ES-I3 (cell line): ENCODE results near the gene FIP1L1.
A peak's percentile ranks its signal among the peaks of the same experiment; 100 is the strongest.

Experiments used
- H3K36me3 ChIP-seq: 2 replicates; pipeline ENCODE4 v1.6.1; 2013; ENCODE audit warnings: mild to moderate bottlenecking, low read length, control low read depth, moderate library complexity; ENCODE audit not compliant: insufficient read depth
- H3K4me1 ChIP-seq: 2 replicates; pipeline ENCODE4 v1.6.1; 2013; ENCODE audit warnings: mild to moderate bottlenecking, control low read depth, low read length; ENCODE audit not compliant: insufficient read depth
- H3K9ac ChIP-seq: 2 replicates; pipeline ENCODE4 v1.6.1; 2013; ENCODE audit warnings: low read depth, mild to moderate bottlenecking, low read length, moderate library complexity
- H3K9me3 ChIP-seq: 2 replicates; pipeline ENCODE4 v1.6.1; 2013; ENCODE audit warnings: mild to moderate bottlenecking, low read length, moderate library complexity; ENCODE audit not compliant: control insufficient read depth, insufficient read depth

Gene FIP1L1

GRCh38 chr4:53476232-53477037 lies 99.0 kb downstream of the FIP1L1 start:
- no peak overlapping the region for H3K9ac ChIP-seq
- peaks cover 3% of the 10 kb centered on the region; the same call in 1 of the 2 replicates for H3K36me3 ChIP-seq
- peaks cover 29% of the 10 kb centered on the region for H3K4me1 ChIP-seq
- H3K9me3 ChIP-seq = no peaks in the 10 kb centered on the region

GRCh38 chr4:53477038-53477565 lies 99.7 kb downstream of the FIP1L1 start:
- Histone ChIP-seq H3K9ac (peak overlapping the region; percentile 7; the same call in 1 of the 2 replicates), H3K9me3 (no peaks in the 10 kb centered on the region), H3K4me1 (peaks cover 29% of the 10 kb centered on the region), H3K36me3 (peaks cover 3% of the 10 kb centered on the region; the same call in 1 of the 2 replicates)

- Histone ChIP-seq H3K9ac (no peak overlapping the region), H3K9me3 (no peaks in the 10 kb centered on the region), H3K4me1 (peaks cover 29% of the 10 kb centered on the region), H3K36me3 (peaks cover 3% of the 10 kb centered on the region; the same call in 1 of the 2 replicates)
Observed at GRCh38 chr4:53477636-53478035, 100.2 kb downstream of the FIP1L1 start.

GRCh38 chr4:53478671-53479456 lies 101.4 kb downstream of the FIP1L1 start:
- no peak overlapping the region for H3K9ac ChIP-seq
- peaks cover 3% of the 10 kb centered on the region; the same call in 1 of the 2 replicates for H3K36me3 ChIP-seq
- H3K9me3 ChIP-seq = no peaks in the 10 kb centered on the region
- peaks cover 29% of the 10 kb centered on the region for H3K4me1 ChIP-seq

GRCh38 chr4:53479736-53480525 lies 102.5 kb downstream of the FIP1L1 start:
- Histone ChIP-seq H3K4me1 (peaks cover 29% of the 10 kb centered on the region), H3K9me3 (no peaks in the 10 kb centered on the region)

GRCh38 chr4:53480909-53481308 lies 103.5 kb downstream of the FIP1L1 start:
- H3K36me3 ChIP-seq = no peaks in the 10 kb centered on the region
- no peaks in the 10 kb centered on the region for H3K9me3 ChIP-seq
- no peak overlapping the region for H3K9ac ChIP-seq
- H3K4me1 ChIP-seq = peaks cover 25% of the 10 kb centered on the region

More at GRCh38 chr4:53479736-53480525, 102.5 kb downstream of the FIP1L1 start:
- Histone ChIP-seq H3K9ac (no peak overlapping the region), H3K36me3 (peaks cover 3% of the 10 kb centered on the region; the same call in 1 of the 2 replicates)

- Histone ChIP-seq H3K4me1 (peaks cover 21% of the 10 kb centered on the region), H3K36me3 (no peaks in the 10 kb centered on the region), H3K9me3 (no peaks in the 10 kb centered on the region), H3K9ac (no peak overlapping the region)
Observed at GRCh38 chr4:53481586-53481985, 104.1 kb downstream of the FIP1L1 start.

- Histone ChIP-seq H3K36me3 (no peaks in the 10 kb centered on the region), H3K9me3 (no peaks in the 10 kb centered on the region)
Observed at GRCh38 chr4:53483250-53483649, 105.8 kb downstream of the FIP1L1 start.

GRCh38 chr4:53484911-53485657 lies 107.6 kb downstream of the FIP1L1 start:
- H3K9me3 ChIP-seq = no peaks in the 10 kb centered on the region
- H3K4me1 ChIP-seq = no peaks in the 10 kb centered on the region
- H3K36me3 ChIP-seq = no peaks in the 10 kb centered on the region

More at GRCh38 chr4:53483250-53483649, 105.8 kb downstream of the FIP1L1 start:
- Histone ChIP-seq H3K9ac (no peak overlapping the region), H3K4me1 (peaks cover 8% of the 10 kb centered on the region; the same call in 1 of the 2 replicates)

GRCh38 chr4:53485658-53486040 lies 108.2 kb downstream of the FIP1L1 start:
- Histone ChIP-seq H3K9me3 (no peaks in the 10 kb centered on the region), H3K9ac (no peak overlapping the region), H3K36me3 (no peaks in the 10 kb centered on the region), H3K4me1 (no peaks in the 10 kb centered on the region)

More at GRCh38 chr4:53484911-53485657, 107.6 kb downstream of the FIP1L1 start:
- H3K9ac ChIP-seq = no peak overlapping the region

- Histone ChIP-seq H3K36me3 (no peaks in the 10 kb centered on the region), H3K4me1 (peaks cover 3% of the 10 kb centered on the region; the same call in 1 of the 2 replicates), H3K9me3 (no peaks in the 10 kb centered on the region), H3K9ac (no peak overlapping the region)
Observed at GRCh38 chr4:53487766-53488165, 110.3 kb downstream of the FIP1L1 start.

- peaks cover 3% of the 10 kb centered on the region; the same call in 1 of the 2 replicates for H3K4me1 ChIP-seq
- H3K36me3 ChIP-seq = no peaks in the 10 kb centered on the region
- no peaks in the 10 kb centered on the region for H3K9me3 ChIP-seq
- H3K9ac ChIP-seq = no peak overlapping the region
Observed at GRCh38 chr4:53489279-53489889, 111.9 kb downstream of the FIP1L1 start.
